GM10248 (cell line): ENCODE data around the gene CST1.
"Not testable (repeated sequence)": the region's sequence is repeated elsewhere in the genome, so short reads cannot be mapped to it uniquely, and the experiment has no call there.

Source experiments
- CTCF ChIA-PET: fragments of 300-600 bp; sonication (Branson Sonifier 250); formaldehyde crosslinking; extraction: SDS; loops from one replicate; lab custom pipeline; 2021; ENCODE audit warnings: antibody characterized with exemption; lab: Yijun Ruan, JAX
- POLR2A ChIA-PET: fragments of 350-650 bp; sonication (Branson Sonifier 250); formaldehyde crosslinking; extraction: SDS; loops from one replicate; lab custom pipeline; 2020; ENCODE audit warnings: antibody characterized with exemption; lab: Yijun Ruan, JAX
- DNase-seq: peaks from one replicate; pipeline ENCODE4 v3.0.0; 2012; ENCODE audit errors: extremely low spot score
- CTCF ChIP-seq: IDR thresholded peaks from 2 replicates; pipeline ENCODE4 v1.5.1; 2012; ENCODE audit warnings: mild to moderate bottlenecking, low read depth; ENCODE audit errors: extremely low read depth, missing control alignments, control extremely low read depth

CST1 gene

GRCh38 chr20:23753589-23753988, 2.9 kb upstream of the CST1 start:
- ChIA-PET CTCF (no interaction called here), POLR2A (no interaction called here)
- no peak for DNase-seq
- TF ChIP-seq CTCF: no peak

GRCh38 chr20:23753194-23753548, 2.4 kb upstream of the CST1 start:
- POLR2A ChIA-PET: no interaction called here
- TF ChIP-seq CTCF: no peak
- DNase-seq: no peak
- CTCF ChIA-PET: no interaction called here

- ChIA-PET CTCF (no interaction called here), POLR2A (no interaction called here)
- DNase-seq: no peak
- no peak for TF ChIP-seq CTCF
These were observed 1.9 kb upstream of the CST1 start for GRCh38 chr20:23752481-23753193.

- POLR2A ChIA-PET: no interaction called here
- no peak for TF ChIP-seq CTCF
- CTCF ChIA-PET: no interaction called here
- no peak for DNase-seq
These were observed 1.3 kb upstream of the CST1 start for GRCh38 chr20:23752019-23752418.

- CTCF ChIA-PET: interaction anchor here (1.3 kb wide), 1 partner anchor 26 kb away, joined by 3 read pairs; no protein-coding TSS in a partner anchor
These were observed 989 bp downstream of the CST1 start for GRCh38 chr20:23749746-23750145.

GRCh38 chr20:23748975-23749374, 1.8 kb downstream of the CST1 start:
- DNase-seq, CTCF ChIA-PET, POLR2A ChIA-PET: not testable (repeated sequence)

More at GRCh38 chr20:23749746-23750145, 989 bp downstream of the CST1 start:
- no peak for DNase-seq
- POLR2A ChIA-PET: no interaction called here
- TF ChIP-seq CTCF: no peak

- CTCF ChIA-PET, POLR2A ChIA-PET, DNase-seq: not testable (repeated sequence)
These were observed 3.2 kb downstream of the CST1 start for GRCh38 chr20:23747551-23747950.

- POLR2A ChIA-PET, DNase-seq, CTCF ChIA-PET: not testable (repeated sequence)
These were observed 3.6 kb downstream of the CST1 start for GRCh38 chr20:23747092-23747491.
